Peyer's patch (tissue), 4 donors: Measurements from ENCODE around the gene UBR7.

Experiments used
- POLR2A ChIP-seq, 2 donors: fragments of 450-650 bp; IDR thresholded peaks; one replicate each; pipeline ENCODE4 v1.5.1; 2017; ENCODE audit warnings: antibody characterized with exemption in 2 of 2, mild to moderate bottlenecking in 2 of 2, moderate library complexity in 2 of 2
- TF ChIP-seq, protein P1 (sequence below), 6 experiments: fragments of 450-650 bp in 4 of 6; fragments of 200-600 bp in 2 of 6; sonication (generic) in 1 of 6; IDR thresholded peaks; one replicate each; pipeline ENCODE4 v1.5.1; 2017 to 2019; ENCODE audit warnings: antibody characterized with exemption in 6 of 6, mild to moderate bottlenecking in 3 of 6, moderate library complexity in 1 of 6

DNA sequence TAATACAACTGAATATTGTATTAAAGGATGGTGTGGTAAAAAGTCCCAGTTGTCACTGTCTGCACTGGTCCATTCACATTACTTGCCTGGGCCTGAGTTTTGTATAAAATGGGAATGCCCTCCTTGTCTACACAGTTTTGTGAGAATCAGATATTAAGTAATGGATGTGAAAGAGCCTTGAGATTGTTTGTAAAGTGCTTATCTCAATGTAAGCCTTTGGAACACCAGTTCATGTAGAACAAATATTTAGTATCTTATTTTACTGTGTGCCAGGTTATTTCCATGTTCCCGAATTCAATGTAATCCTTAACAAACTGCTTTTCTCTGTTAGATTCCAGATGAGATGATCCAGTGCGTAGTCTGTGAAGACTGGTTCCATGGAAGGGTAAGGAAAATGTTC lies 7.5 kb downstream of the UBR7 start:
- TF ChIP-seq, protein P1, sequence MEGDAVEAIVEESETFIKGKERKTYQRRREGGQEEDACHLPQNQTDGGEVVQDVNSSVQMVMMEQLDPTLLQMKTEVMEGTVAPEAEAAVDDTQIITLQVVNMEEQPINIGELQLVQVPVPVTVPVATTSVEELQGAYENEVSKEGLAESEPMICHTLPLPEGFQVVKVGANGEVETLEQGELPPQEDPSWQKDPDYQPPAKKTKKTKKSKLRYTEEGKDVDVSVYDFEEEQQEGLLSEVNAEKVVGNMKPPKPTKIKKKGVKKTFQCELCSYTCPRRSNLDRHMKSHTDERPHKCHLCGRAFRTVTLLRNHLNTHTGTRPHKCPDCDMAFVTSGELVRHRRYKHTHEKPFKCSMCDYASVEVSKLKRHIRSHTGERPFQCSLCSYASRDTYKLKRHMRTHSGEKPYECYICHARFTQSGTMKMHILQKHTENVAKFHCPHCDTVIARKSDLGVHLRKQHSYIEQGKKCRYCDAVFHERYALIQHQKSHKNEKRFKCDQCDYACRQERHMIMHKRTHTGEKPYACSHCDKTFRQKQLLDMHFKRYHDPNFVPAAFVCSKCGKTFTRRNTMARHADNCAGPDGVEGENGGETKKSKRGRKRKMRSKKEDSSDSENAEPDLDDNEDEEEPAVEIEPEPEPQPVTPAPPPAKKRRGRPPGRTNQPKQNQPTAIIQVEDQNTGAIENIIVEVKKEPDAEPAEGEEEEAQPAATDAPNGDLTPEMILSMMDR (IDR thresholded peaks at IDR 0.05), result no peak
- no peak for TF ChIP-seq POLR2A (IDR thresholded peaks at IDR 0.05)
